Kidney epithelial cell (primary cell): Measurements from ENCODE around the gene TAF4. TPM values are rescaled to one million over a fixed set of nuclear protein-coding genes. Genes with fewer than 3 reads are reported as not detected.
"Not testable (repeated sequence)": the region's sequence is repeated elsewhere in the genome, so short reads cannot be mapped to it uniquely, and the experiment has no call there.

ENCODE experiments used
- DNase-seq: peaks from one replicate; pipeline ENCODE4 v3.0.0-alpha.2; 2010; ENCODE audit warnings: low read depth
- H3K27me3 ChIP-seq: 2 replicates; pipeline ENCODE4 v1.6.0; 2011; ENCODE audit warnings: low read length; ENCODE audit not compliant: control insufficient read depth, insufficient read depth
- H3K36me3 ChIP-seq: 2 replicates; pipeline ENCODE4 v1.5.1; 2011; ENCODE audit warnings: low read length; ENCODE audit not compliant: control insufficient read depth, insufficient read depth
- H3K4me3 ChIP-seq: 2 replicates; pipeline ENCODE4 v1.5.1; 2011; ENCODE audit warnings: low read depth, mild to moderate bottlenecking, control low read depth, low read length
- total RNA-seq: library from RNA; depleted of rRNA; stranded (reverse); fragments of >200 nt; gene quantifications from 2 replicates; pipeline ENCODE4 v1.2.3, GENCODE V29; 2015
- TF ChIP-seq, protein P1 (sequence below): IDR thresholded peaks from 2 replicates; pipeline ENCODE4 v1.5.1; 2011; ENCODE audit warnings: mild to moderate bottlenecking, moderate library complexity, low read length, control low read depth, inconsistent platforms; ENCODE audit not compliant: insufficient read depth, poor library complexity, severe bottlenecking

The TAF4 gene
- total RNA-seq, 1 donor from 2014 or later = 5.9 TPM

- no peak for DNase-seq
- TF ChIP-seq, protein P1, sequence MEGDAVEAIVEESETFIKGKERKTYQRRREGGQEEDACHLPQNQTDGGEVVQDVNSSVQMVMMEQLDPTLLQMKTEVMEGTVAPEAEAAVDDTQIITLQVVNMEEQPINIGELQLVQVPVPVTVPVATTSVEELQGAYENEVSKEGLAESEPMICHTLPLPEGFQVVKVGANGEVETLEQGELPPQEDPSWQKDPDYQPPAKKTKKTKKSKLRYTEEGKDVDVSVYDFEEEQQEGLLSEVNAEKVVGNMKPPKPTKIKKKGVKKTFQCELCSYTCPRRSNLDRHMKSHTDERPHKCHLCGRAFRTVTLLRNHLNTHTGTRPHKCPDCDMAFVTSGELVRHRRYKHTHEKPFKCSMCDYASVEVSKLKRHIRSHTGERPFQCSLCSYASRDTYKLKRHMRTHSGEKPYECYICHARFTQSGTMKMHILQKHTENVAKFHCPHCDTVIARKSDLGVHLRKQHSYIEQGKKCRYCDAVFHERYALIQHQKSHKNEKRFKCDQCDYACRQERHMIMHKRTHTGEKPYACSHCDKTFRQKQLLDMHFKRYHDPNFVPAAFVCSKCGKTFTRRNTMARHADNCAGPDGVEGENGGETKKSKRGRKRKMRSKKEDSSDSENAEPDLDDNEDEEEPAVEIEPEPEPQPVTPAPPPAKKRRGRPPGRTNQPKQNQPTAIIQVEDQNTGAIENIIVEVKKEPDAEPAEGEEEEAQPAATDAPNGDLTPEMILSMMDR = no peak
- Histone ChIP-seq H3K4me3 (no peak overlapping the region), H3K27me3 (no peaks in the 10 kb centered on the region), H3K36me3 (no peaks in the 10 kb centered on the region)
Observed at GRCh38 chr20:62089393-62089792, 23.7 kb upstream of the TAF4 start.

- TF ChIP-seq, protein P1 = no peak
- peak; percentile 58 for DNase-seq
- no peak overlapping the region for H3K4me3 ChIP-seq
- no peaks in the 10 kb centered on the region for H3K36me3 ChIP-seq
- peaks cover under 1% of the 10 kb centered on the region for H3K27me3 ChIP-seq
Observed at GRCh38 chr20:62088258-62089127, 22.8 kb upstream of the TAF4 start.

- H3K36me3 ChIP-seq = no peaks in the 10 kb centered on the region
- H3K27me3 ChIP-seq = peaks cover 3% of the 10 kb centered on the region
- no peak overlapping the region for H3K4me3 ChIP-seq
- no peak for DNase-seq
- TF ChIP-seq, protein P1 = no peak
Observed at GRCh38 chr20:62087632-62088031, 22.0 kb upstream of the TAF4 start.

DNA sequence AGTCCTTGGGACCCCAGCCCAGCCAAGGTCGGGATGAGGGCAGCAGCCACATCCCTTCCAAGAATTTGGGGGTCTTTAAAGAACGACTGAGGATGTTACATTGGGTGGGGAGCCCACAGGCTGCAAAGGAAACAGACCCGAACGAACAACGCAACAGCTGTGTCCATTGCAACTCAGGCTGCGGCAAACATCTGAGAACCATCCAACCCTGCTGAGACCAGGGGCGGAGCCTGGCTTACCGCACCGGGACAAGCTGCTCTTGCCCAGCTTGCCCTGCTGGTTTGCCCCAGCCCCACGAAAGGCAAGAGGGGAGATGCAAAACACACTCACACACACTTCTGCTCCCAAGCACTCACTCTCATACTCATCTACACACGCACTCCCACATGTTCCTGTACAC, 21.5 kb upstream of the TAF4 start:
- H3K27me3 ChIP-seq = peaks cover 3% of the 10 kb centered on the region
- TF ChIP-seq, protein P1 = no peak
- no peak overlapping the region for H3K4me3 ChIP-seq
- DNase-seq = no peak
- H3K36me3 ChIP-seq = no peaks in the 10 kb centered on the region

GRCh38 chr20:62085206-62085605, 19.5 kb upstream of the TAF4 start:
- TF ChIP-seq, protein P1 = no peak
- H3K27me3 ChIP-seq = peaks cover 5% of the 10 kb centered on the region
- H3K4me3 ChIP-seq = no peak overlapping the region
- no peak for DNase-seq
- H3K36me3 ChIP-seq = no peaks in the 10 kb centered on the region

- DNase-seq, H3K36me3 ChIP-seq, H3K4me3 ChIP-seq, H3K27me3 ChIP-seq: not testable (repeated sequence)
Observed at GRCh38 chr20:62084224-62084623, 18.5 kb upstream of the TAF4 start.
